Mucosa of gallbladder (tissue), 1 donor: ENCODE results near the gene FUS. TPM values are rescaled to one million over a fixed set of nuclear protein-coding genes. Genes with fewer than 3 reads are reported as not detected.
"Not testable (repeated sequence)": the region's sequence is repeated elsewhere in the genome, so short reads cannot be mapped to it uniquely, and the experiment has no call there.

Source experiments
- DNase-seq: peaks from one replicate; pipeline ENCODE4 v3.0.0-alpha.2; 2020; ENCODE audit warnings: low spot score
- total RNA-seq: library from RNA; stranded (reverse); gene quantifications from one replicate; pipeline ENCODE4 v1.2.1, GENCODE V29; 2021
- donor health status: DM: no; HTN: no; CAD: no.

FUS gene
- total RNA-seq, 1 donor from 2014 or later: 208 TPM

DNA sequence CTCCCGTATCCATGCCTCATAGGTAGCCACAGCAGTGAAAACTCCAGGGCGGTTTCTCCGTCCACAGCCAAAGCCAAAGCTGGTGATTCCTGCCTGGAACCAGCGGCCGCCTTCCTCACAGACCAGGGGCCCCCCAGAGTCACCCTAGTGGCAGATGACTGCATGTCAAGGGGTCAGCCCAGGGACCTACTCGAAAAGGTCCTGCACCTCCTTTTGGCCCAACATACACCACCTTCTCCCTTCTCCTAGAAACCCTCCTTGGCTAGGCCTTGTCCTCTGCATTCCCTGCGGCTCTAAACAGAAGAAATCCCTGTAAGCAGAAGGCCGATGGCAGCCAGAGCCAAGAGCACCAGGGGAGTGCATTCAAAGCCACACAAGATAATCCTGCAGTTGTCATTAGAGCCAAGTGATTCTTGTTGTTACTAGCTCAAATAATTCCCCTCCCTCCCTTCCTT is 36.2 kb upstream of the FUS start:
- DNase-seq: no peak

DNA sequence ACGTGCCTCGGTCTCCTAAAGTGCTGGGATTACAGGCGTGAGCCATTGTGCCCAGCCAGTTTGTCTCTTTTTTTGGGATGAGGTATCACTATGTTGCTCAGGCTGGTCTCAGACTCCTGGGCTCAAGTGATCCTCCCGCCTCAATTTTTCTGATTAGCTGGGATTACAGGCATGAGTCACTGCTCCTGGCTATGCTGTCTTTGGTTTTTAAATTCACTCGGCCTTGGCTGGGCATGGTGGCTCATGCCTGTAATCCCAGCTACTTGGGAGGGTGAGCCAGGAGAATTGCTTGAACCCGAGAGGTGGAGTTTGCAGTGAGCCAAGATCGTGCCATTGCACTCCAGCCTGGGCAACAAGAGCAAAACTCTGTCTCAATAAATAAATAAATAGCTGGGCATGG is 35.5 kb upstream of the FUS start:
- not testable (repeated sequence) for DNase-seq

DNA sequence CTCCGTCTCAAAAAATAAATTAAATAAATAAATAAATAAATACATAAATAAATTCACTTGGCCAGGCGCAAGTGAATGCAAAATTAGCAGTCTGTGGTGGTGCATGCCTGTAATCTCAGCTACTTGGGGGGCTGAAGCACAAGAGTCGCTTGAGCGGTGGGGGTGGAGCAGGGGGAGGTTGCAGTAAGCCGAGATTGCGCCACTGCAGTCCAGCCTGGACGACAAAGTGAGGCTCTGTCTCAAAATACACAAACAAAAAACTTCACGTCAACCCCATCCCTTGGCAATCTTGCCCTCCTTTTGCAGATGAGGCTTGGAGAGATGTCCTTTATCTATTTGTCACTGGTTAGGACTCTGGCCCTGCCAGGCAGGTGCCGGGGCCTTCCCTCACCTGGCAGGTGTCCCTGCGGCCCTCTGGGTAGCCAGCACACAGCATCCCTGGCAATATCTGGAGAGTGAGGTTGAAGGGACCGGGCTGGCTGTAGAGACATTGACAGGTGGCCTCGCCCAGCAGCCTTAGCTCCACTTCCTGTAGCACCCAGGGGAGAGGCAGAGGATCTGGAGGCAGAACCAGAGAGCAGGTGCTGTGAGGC is 34.4 kb upstream of the FUS start:
- no peak for DNase-seq

DNA sequence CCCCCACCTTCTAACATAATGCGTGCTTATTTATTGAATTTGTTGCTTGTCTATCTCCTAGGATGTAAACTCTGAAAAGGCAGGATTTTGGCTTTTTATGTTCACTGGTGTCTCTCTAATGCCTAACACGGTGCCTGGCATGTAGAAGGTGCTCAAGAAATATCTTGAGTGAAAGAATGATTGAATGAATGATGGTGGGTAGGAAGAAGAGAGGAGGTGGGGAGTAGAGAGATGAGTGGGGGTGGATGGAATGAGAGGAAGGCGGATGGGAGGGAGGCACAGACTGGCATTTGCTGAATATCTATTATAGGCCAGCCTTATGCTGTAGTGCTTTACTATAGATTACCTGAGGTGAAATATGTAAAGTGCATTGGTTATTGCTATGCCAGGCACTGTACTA is 32.4 kb upstream of the FUS start:
- DNase-seq: no peak

DNA sequence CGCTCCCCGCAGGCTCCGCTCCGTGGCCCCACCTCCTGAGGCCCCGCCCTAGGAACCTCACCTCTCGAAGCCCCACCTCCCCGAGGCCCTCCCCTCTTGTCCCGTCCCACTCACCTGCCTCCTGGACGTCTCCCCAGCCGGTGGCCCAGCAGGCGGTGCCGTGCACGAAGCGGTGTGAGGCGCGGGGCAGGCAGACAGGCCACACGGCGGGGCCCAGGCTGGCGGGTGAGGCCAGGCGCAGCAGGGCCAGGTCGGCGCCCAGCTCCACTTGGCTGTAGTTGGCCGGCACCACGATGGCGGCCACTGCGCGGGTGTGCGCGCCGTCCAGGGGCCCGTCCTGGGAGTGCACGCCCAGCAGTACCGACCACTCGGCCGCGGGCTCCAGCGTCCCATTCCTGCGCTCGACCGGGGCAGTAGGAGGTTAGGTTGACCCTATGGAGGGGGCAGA is 31.6 kb upstream of the FUS start:
- DNase-seq: peak; percentile 65

DNA sequence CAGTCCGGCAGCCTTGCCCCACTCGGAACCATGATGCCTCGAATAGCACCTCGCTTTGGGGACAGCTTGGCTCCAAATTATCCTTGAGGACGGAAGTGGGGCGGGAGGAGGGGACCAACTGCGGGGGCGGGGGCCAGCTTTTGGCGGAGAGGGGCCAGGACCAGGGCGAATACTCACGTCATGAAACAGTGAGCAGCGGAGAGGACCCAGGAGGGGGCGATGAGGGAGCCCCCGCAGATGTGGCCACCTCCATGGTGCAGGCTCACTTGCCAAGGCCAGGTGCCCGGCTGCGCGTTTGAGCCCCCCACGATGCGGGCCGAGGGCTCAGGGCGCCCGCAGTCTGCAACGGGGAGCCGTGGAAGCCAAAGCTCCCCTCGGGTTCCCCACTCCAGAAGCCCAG is 31.0 kb upstream of the FUS start:
- DNase-seq: no peak

DNA sequence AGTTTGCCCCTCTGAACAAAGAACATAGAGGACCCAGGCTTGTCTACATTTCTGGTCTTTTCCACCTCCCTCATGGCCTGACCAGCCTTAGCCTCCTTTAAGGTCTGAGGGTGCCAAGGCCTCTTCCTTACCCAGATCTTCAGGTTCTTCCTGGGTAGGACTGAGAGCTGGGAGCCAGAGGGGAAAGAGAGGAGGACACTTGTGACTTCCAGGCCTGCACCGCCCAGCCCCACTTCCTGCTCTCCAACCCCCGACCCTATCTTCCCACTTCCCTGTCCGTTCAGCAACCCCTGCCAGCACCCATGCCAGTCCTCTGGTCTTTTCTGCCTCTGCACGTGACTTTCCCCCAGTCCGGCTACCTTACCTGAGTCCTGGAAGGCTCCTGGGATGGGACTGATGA is 30.6 kb upstream of the FUS start:
- DNase-seq: no peak

DNA sequence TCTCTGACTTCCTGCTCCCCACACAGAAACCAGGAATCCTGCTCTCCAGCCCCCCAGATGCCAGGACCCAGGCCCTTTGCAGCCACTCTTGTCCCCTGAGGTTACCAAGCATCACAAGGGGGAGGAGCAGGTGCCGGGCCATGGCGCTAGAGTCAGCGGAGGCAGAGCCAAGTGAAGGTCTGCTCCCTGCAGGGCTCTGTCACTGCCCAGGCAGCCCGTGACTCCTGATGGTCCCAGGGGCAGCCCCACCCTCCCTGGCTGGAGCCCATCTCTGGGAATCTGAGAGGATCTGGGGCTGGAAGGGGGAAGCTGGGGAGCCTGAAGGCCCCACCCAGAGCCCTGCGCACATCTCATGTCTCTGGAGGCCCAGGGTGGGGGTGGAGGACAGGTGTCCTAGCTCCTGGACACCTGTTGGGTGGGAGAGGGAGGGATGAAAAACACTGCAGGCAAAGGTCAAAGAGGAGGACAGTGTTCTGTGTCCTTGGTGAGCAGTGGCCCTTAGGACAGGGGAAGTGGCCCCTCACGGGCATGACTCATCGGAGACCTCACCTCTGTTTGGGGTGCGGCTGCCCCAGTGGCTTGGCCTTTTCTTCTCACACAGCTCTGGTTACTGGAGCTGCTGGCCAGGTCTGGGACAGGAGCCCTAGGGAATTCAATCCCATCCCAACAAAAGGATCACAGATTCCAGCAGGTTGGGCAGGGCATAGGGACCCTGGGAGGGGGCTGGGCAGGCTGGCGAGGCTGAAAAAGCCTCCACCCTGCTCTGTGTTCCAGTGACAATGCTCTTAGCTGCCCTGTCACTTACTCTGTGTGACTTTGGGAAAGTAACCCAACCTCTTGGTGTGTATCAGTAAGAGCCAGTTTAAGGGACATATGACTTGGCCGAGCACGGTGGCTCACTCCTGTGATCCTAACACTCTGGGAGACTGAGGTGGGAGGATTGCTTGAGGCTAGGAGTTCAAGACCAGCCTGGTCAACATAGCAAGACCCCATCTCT is 29.7 kb upstream of the FUS start, which contains the start of gene PRSS36:
TSS of gene PRSS36 (minus strand) at position 173 of the 997 bp plus-strand sequence. CDS start at position 142, 31 bp downstream.
- no peak for DNase-seq

DNA sequence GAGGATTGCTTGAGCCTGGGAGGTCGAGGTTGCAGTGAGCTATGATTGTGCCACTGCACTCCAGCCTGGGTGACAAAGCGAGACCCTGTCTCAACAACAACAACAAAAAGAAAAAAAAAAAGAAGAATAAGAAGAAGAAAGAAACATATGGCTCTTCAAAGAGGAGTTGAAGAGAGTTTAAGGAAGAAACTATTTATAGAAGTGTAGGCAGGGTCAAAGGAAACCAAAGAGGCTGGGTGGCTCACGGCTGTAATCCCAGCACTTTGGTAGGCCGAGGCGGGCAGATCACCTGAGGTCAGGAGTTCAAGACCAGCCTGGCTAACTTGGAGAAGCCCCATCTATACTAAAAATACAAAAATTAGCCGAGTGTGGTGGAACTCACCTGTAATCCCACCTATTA is 29.0 kb upstream of the FUS start:
- DNase-seq: not testable (repeated sequence)

DNA sequence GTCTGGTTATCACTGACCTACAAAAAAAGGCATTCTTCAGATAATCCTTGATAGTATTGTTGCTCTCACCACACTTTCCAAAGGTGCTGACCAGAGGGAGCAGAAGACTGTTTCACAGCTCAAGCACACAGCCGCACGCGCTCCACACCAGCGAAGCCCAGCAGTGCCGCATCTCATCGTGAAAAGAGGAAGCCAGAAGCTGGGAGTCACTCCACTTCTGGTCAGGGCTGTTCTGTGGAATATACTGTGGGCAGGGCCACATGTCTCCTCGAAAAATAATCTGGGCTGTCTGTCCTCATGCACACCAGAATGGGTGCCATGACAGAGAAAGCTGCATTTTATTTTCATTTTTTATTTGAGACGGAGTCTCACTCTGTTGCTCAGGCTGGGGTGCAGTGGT is 22.8 kb upstream of the FUS start:
- no peak for DNase-seq

DNA sequence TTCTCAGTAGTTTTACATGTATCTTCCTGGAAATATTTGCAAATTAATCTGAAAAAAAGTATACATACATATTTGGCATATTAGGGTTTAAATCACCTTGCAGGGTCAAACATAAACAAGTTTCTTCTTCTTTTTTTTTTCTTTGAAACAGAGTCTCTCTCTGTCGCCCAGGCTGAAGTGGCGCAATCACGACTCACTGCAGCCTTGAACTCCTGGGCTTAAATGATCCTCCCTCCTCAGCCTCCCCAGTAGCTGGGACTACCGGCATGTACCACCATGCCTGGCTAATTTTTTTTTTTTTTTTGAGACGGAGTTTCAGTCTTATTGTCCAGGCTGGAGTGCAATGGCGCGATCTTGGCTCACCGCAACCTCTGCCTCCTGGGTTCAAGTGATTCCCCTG is 12.6 kb upstream of the FUS start:
- DNase-seq: no peak

DNA sequence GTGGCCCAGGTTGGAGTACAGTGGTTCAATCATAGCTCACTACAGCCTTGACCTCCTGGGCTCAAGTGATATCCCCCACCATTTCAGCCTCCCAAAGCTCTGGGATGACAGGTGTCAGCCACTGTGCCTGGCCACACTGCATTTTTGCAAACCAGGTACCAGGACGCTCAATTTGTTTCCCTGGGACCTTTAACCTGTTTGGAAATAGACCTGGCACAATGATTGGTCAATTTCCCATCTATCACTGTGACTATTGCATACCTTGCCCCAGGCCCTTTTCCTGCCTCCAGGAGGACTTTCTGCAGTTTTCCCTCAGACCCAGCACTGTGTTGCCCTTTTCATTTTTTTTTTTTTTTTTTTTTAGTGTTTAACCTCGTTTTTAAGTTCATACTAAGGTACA is 11.1 kb upstream of the FUS start:
- no peak for DNase-seq

DNA sequence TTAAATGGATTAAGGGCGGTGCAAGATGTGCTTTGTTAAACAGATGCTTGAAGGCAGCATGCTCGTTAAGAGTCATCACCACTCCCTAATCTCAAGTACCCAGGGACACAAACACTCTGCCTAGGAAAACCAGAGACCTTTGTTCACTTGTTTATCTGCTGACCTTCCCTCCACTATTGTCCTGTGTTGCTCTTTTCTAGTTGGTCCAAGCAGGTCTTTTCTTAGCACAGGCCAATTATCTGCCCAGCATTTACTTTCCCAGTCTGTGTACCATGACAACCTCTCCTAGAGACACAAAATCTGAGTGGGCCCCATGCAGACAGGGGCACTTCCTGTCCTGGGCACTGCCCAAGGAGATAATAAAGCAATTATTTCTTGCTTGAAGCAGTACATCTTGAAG is 9.9 kb upstream of the FUS start:
- DNase-seq: not testable (repeated sequence)

DNA sequence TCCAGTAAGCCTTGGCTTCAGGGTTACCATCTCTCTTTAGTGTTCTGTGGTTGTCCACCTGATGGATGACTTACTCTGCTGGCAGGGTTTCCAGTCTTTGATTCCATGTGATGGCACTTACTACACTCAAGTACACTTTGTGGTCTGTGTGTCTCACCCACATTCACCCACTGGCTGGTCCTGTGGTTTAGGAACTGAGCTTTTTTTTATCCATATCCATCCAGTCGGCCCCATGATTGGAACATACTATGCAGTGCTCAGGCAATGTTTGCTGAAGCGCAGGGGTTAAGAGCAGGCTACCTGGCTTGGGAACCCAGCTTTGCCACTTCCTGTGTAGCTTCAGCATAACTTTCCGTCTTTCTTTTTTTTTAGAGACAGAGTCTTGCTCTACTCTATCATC is 2.8 kb upstream of the FUS start:
- no peak for DNase-seq

DNA sequence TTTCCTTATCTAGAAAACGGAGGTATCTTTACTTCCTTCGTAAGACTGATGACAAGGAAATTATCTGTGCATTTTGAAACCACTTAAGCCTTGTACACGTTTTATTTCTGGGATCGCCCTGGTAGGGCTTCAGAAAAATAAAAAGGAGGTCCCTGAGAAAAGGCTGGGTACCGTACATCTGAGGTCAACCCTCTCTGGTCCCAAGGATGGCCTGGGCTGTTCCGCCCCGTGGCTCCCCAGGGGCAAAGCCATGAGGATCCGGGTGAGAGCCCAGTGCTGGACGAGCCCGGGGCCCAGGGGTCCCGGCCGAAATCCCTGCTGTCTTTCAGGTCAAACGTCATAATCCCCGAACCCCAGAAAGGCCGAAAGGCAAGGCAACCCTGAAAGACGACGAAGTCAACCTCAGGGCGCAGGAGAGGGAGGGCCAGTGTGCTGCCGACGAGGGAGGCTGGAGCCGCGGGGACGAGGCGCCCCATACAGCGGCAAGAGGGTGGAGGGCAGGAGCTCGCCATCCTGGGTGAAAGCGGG is 656 bp upstream of the FUS start:
- no peak for DNase-seq

DNA sequence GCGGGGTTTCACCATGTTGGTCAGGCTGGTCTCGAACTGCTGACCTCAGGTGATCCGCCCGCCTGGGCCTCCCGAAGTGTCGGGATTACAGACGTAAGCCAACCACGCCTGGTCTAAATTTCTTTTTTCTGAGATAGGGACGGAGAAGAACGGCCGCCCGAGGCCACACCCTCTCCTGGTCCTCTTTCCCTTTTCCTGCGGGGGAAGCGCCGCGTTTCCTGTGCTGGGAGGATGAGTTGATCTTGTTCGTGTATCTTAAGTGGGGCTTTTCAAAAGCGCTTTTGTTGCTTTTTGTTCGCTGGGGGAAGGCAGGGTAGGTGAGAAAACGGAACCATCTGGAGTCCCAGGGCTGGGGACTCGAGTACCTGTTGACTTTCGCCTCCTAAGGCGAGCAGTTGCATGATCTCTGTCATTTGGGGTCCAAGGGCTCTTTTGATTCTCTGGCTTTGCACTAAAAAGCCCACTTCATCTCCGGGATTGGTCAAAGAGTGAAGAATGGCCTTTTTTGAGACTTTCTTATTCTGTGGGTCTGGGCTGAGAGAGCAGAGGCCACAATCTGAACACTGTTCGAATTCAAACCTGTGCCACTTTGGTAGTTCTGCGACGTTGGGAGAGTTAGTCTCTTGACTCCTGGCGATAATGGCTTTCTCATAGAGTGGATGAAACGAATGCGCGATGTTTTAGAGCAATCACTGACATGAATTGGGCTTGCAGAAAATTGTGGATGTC is 1.3 kb downstream of the FUS start:
- DNase-seq: peak; percentile 19

DNA sequence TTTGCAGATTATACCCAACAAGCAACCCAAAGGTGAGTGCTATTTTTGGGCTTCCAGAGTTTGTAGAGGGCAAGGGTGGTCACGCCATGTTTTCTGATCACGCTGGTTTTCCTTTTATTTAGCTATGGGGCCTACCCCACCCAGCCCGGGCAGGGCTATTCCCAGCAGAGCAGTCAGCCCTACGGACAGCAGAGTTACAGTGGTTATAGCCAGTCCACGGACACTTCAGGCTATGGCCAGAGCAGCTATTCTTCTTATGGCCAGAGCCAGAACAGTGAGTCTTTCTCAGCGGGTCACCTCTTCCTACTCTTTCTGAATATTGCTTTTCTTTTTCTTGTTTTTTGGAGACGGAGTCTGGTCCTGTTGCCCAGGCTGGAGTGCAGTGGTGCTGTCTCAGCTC is 2.5 kb downstream of the FUS start:
- DNase-seq: no peak

DNA sequence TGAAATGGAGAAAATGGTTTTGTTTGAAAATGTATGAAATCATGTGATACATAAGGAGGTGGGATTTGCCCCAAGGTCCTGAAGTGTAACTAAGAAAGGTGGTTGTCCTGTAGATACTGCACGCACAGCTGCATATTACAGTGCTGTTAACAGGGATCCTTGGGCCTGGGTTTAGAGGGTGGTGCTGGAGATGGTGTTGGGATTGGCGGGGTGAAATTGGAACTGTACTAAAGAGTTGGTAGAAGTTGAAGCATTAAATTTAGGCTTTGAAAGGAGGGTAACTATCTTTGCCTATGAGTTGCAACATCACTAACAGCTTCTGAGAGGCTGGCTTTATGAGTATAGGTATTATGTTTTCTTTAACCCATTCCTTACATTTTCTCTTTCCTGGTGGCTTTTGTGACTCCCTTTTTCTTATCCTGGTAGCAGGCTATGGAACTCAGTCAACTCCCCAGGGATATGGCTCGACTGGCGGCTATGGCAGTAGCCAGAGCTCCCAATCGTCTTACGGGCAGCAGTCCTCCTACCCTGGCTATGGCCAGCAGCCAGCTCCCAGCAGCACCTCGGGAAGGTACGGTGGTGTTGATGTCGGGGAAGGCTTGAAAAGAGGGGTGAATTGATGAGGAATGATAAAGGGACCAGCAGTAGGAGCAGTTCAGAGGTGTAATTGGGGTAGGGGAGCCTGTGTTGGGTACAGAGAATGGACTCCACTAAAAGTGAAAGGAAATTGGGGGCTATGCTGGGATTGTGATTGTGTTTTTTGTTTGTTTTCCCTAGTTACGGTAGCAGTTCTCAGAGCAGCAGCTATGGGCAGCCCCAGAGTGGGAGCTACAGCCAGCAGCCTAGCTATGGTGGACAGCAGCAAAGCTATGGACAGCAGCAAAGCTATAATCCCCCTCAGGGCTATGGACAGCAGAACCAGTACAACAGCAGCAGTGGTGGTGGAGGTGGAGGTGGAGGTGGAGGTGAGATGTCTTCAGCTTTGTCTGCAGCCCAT is 3.8 kb downstream of the FUS start:
- DNase-seq: no peak

DNA sequence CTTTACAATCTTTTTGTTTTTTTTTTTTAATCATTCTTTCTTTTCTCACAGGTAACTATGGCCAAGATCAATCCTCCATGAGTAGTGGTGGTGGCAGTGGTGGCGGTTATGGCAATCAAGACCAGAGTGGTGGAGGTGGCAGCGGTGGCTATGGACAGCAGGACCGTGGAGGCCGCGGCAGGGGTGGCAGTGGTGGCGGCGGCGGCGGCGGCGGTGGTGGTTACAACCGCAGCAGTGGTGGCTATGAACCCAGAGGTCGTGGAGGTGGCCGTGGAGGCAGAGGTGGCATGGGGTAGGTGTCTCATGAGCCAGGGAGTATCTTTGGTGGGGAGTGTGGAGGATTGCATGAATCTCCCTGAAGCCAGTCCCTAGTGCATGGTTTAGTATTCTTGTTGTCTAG is 4.9 kb downstream of the FUS start:
- DNase-seq: no peak

DNA sequence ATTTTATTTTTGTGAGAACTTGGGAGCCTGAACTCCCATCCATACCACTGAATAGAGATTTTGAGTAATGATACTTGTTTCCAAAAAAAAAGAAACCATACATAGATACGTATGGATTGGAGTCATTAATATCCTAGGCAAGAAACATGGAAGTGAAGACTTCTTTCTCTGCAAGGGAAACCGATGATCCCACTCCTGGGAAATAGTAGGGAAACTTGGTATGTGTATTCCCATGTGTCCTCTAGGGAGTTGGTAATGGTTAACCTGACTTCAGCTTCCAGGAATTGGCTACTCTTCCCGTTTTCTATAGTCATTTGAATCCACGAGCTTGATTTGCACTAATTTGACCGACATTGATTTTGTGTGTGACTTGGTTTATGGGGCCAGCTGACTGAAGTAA is 5.4 kb downstream of the FUS start:
- DNase-seq: no peak

DNA sequence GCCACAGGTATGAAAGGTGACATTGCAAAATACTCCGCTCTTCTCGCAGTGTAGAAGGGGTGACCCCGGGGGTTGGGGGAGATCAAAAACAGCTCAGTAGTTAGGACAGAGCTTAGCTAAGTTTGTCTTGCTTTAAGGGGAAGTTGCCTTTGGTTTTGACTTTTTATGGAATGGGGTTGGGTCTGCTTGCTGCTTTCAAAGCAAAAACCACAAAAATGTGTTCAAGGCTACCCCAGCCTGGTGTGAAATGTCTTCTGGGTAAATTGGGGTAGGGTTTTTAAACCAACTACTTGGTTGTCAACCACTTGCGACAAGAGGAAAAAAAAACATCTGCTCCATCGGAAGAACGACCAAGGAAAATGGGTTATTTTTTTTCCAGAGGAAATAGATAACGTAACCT is 6.2 kb downstream of the FUS start:
- no peak for DNase-seq
